Measurements from ENCODE around the gene CPED1. TPM values are rescaled to one million over a fixed set of nuclear protein-coding genes. Genes with fewer than 3 reads are reported as not detected.

Gene CPED1
- total RNA-seq, 1 donor from 2014 or later, result 0.77 TPM

DNA sequence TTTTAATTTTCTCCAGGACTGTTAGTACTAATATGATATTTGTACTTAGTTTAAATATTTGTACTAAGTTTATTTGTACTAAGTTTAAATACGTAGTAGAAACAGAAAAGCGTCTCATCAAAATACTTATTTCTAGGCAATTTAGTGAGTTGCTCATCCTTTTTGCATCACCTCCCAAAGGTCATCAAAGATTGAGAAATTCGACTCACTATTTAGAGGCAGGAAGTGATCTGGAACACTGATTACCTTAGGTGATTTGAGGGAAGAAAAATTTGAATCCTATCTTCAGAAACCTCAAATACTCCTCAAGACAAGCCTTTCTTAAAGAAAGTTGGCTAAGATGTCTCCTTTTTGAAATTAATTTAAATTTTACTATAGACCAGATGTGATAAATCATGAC, 354.8 kb downstream of the CPED1 start:
- no peak for DNase-seq (ENCODE audit: low read depth in 2 of 2)

DNA sequence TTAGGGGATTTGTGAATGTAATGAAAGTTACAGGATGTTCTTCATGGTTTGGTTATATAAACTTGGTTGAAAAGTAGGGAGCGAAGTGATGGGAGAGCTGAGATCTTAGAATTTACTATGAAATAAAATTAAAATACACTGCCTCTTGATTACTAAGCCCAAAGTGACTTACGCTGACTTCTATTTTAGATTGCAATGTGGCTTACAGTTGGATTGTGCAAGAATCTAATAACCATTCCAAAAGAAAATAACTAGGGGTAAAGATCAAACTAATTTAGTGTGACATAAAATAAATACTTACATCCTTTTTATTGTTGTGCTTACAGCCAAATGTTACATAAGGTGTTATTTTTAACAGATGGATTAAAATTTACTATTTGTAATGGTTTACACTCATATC, 355.6 kb downstream of the CPED1 start:
- DNase-seq (ENCODE audit: low read depth in 2 of 2), result no peak

DNA sequence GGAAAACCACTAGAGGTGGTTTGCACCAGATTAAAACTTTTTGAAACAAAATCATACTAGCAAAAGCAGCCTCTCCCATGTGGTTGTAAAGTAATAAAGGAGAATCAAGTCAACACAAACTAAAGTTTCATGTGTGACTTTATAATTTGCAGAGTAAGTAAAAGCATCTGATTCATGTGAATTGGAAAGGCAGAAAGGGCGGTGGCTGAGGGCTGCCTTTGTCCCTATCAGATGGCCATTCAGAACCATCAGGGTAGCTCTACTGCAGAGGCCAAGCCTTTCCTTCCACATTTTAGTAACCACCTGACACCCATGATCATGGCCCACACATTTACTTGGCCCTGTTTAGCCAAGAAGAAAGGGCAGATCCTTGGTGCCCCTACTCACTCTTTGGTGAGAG, 356.0 kb downstream of the CPED1 start:
- no peak for DNase-seq (ENCODE audit: low read depth in 2 of 2)

Other genes starting within 250 kb of the CPED1 start
- 43.6 and 89.3 TPM in 2 replicates for gene TSPAN12, start 130.6 kb upstream of the CPED1 start, total RNA-seq
- 21.1 and 26.3 TPM in 2 replicates for gene ING3, start 37.9 kb upstream of the CPED1 start, total RNA-seq